ENCODE results near the gene SCYL2. TPM values are rescaled to one million over a fixed set of nuclear protein-coding genes. Genes with fewer than 3 reads are reported as not detected.
"Not testable (repeated sequence)": the region's sequence is repeated elsewhere in the genome, so short reads cannot be mapped to it uniquely, and the experiment has no call there.

Gene SCYL2
- total RNA-seq, 1 donor from 2014 or later, result 31.7 TPM

DNA sequence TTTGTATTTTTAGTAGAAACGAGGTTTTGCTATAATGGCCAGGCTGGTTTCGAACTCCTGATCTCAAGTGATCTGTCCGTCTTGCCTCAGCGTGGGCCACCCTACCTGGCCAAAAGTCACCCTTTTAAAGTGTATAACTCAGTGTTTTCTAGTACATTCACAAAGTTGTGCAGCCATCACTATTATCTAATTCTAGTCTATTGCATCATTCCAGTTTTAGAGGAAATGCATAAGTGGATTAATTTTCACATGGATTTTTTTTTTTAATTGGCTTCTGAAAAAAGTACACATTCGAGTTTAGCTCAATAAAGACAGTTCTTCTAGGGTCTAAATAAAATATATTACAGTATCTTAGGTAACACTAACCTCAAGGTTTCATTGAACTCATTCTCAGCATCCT, 3.8 kb upstream of the SCYL2 start:
- DNase-seq (ENCODE audit: low read depth in 2 of 2), result no peak

DNA sequence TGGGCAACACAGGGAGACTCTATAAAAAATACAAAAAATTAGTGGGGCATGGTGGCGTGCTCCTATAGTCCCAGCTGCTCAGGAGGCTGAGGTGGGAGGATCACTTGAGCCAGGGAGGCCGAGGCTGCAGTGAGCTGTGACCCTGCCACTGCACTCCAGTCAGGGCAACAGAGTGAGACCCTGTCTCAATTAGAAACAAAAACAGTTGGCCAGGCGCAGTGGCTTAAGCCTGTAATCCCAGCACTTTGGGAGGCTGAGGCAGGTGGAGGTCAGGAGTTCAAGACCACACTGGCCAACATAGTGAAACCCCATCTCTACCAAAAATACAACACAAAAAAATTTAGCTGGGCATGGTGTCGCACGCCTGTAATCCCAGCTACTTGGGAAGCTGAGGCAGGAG, 1.9 kb upstream of the SCYL2 start:
- not testable (repeated sequence) for DNase-seq (ENCODE audit: low read depth in 2 of 2)

DNA sequence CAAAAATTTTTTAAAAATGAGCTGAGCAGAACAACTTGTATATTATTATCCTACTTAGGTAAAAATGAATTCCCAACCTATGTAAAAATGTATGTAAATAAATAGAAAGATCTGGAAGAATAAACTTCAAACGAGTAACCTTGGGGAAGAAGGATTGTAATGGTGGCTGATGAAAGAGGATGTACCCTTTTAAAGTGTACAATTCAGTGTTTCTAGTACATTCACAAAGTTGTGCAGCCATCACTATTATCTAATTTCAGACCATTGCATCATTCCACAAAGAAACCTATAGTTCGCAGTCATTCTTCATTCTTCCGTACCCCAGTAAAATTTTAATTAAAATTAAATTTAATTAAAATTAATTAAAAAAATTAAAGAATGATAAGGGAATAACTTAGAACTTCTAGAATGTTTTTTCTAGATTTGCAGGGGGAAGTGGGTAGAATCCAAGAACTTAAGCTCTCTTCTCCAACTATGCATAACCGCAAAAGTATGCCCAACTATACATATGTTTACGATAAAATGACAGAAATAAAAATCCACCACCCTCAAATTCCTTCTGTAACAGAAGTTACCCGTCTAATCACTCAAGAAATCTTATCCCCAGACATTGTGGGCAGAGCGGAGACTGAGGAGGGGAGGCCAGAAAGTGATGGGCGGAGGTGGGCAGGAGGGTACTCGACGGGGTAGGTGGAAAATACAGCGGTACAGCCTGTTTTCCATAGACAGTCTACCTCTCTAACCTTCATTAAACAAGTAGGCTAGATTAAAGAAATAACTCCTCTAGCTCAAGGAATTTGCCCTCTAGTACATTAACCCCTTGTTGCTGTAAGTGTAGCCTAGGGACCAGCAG, 1.0 kb upstream of the SCYL2 start:
- DNase-seq (ENCODE audit: low read depth in 2 of 2), result peak in 1 of 2 donors; percentile 5

DNA sequence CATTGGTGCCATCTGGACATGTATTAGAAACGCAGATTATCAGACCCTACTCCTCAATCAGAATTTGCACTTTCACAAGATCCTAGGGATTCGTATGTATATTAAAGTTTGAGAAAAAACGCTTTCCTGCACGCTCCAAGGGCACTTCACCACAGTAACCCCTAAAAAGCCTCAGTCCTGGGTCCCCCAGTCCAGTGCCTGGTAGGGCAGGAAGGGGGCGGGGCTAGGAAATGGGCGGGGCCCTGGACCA, 467 bp upstream of the SCYL2 start:
- no peak for DNase-seq (ENCODE audit: low read depth in 2 of 2)

DNA sequence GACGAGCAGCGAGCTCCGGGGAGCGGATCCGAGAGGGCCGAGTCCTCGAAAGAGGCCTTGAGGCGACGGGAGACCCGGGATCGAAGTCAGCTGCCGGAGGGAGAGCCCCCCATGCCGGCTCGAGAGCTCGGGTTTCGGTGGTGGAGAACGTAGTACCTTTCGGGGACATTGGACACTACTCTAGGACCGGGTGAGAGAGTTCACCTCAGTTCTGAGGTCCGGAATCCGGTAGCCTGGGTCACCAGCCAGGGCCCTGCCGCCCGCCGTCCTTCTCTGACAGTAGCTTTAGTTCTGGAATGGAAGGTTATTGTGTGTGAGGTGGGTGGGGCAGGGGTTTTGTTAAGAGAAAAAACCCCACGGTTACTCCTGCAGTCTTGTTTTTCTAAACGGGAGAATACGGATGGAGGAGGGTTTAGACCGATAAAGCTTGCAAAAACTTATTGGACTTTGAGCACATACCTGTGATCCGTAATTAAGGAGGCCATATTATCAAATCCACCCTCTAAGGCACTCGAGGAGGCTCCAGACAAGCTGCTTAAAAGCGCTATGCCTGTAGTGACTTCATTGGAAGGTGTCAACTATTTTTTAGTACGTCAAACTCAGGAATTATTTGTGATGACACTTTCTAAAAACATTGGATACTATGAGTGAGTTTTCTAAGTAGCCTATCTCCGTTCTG, 765 bp downstream of the SCYL2 start:
- DNase-seq (ENCODE audit: low read depth in 2 of 2), result peak; percentile 47 to 57

DNA sequence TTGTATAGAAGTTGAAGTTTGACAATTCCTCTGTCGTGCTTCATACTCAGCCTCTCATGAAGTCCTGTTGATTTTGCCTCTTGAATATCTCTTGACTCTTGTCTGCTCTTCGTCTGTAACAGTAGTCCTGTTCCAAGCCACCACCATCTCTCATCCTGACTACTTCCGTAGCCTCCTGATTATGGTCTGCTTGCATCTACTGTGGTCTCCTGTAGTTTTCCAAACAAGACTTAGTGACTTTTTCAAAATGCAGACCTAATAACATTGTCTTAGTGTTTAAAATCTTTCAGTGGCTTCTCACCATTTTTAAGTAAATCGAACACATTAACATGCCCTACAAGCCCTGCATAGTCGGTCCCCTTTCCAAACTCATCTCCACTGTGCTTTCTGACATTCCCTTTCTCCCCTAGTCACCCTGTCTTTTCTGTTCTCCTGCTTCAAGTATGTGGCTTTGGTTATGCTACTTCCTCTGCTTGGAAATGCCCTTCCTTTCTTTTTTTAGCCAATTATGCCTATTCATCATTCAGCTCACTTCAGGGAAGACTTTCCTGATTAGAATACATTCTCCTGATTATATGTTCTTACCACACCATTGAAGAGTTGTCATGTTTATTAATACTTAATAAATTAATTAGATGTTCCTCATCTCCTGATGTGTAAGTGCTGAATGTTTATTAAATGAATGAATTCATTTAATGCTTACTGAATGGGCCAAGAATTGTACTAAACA, 2.0 kb downstream of the SCYL2 start:
- peak in 1 of 2 donors; percentile 46 for DNase-seq (ENCODE audit: low read depth in 2 of 2)

DNA sequence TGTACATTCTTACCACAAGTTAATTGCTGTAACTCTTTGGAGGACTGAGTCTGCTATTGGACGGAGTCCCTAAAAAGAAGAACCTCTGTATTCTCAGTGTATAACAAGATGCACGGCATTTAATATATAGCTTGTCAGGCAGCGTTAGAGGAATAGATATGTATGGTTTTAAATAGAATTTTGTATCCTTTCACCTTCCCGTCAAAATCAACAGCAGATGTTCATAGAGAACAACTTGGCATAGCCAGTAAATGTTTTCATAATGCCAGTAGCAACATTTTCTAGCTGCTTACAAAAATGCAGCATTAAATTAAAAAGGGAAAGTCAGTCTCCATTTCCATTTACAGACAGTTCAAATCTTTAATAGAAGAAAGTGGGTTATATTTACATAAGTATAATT, 6.8 kb downstream of the SCYL2 start:
- no peak for DNase-seq (ENCODE audit: low read depth in 2 of 2)

DNA sequence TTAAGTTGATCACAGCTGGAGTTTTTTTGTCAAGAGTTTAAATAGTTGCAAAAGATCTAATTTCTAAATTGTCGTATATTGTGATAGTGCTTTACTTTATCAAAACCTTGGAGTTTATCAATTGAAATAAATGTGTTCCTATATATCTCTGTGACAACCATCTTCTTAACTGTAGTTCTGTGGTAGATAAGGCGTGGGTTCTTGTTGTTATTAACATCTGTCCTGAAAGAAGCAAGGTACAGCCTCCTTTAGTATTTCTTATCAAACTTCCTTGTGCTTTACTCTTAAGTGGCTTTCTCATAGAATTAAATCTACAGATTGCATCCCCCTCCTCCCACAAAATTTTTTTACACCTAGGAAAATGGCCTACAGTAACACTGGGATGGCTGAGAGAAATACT, 7.3 kb downstream of the SCYL2 start:
- DNase-seq (ENCODE audit: low read depth in 2 of 2), result no peak

DNA sequence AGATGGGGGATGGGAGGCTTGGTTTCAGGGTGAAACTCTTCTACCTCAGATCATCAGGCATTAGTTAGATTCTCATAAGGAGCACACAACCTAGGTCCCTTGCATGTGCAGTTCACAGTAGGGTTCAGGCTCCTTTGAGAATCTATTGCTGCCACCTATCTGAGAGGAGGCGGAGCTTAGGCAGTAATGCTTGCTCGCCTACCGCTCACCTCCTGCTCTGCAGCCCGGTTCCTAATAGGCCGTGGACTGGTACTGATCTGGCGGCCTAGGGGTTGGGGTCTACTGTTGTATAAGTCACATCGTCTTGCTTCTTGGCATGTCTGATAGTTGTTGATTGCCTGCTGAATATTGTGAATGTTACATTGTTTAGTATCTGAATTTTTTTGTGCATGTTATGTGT, 12.2 kb downstream of the SCYL2 start:
- DNase-seq (ENCODE audit: low read depth in 2 of 2), result no peak

DNA sequence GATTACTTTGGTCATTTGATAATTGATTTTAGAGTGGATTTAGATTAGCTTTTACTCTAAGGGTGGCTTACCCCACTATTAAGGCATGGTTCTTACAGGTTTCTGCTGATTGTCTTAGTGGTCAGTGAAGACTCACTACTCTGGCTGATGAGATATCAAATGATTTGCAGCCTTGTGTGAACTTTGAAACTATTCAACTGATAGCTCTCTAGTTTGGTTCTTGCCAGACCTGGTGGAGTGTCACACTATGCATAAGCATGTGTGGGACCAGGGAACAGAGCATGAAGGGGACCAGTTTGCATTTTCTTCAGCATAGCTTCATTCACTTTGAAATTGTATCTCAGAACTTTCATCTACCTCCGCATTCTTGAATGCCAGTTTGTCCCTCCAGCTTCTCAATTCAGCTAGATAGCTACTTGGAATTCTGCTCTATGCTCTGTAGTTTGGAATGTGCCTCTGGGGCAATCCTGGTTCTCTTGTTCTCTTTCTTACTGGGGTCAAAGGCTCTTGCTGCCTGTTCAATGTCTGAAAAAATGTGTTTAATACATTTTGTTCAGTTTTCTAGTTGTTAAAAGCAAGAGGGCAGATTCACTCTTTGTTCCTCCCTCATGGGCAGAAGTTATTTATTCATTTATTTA, 12.7 kb downstream of the SCYL2 start:
- DNase-seq (ENCODE audit: low read depth in 2 of 2), result no peak

DNA sequence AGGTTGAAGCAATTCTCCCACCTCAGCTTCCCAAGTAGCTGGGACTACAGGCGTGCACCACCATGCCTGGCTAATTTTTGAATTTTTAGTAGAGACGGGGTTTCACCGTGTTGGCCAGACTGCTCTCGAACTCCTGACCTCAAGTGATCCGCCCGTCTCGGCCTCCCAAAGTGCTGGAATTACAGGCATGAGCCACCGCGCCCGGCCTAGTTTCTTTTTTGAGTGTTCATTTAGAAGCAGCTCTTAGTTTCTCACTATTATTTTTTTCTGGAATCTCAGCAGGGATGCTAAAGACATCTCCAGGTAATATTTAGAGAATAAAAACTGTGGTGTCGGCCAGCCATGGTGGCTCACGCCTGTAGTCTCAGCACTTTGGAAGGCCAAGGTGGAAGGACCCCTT, 17.6 kb downstream of the SCYL2 start:
- not testable (repeated sequence) for DNase-seq (ENCODE audit: low read depth in 2 of 2)

DNA sequence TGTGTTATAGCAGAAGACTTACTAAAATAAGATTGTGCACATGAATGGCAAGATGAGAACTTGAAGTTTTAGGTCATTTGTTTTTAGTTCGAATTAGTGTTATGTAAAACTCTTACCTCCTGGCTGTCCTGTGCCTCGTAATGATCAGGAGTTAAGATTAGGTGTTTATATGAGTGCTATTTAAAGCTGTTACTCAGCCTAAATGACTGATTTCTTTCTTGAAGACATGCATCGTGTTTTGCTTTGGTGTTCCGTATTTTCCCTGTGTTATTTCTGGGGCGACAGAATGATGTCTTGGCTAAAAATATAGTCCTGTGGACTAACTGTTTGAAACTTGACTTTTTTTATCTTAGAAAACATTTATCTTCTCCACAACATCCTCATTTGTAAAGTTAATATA, 22.1 kb downstream of the SCYL2 start:
- no peak for DNase-seq (ENCODE audit: low read depth in 2 of 2)

DNA sequence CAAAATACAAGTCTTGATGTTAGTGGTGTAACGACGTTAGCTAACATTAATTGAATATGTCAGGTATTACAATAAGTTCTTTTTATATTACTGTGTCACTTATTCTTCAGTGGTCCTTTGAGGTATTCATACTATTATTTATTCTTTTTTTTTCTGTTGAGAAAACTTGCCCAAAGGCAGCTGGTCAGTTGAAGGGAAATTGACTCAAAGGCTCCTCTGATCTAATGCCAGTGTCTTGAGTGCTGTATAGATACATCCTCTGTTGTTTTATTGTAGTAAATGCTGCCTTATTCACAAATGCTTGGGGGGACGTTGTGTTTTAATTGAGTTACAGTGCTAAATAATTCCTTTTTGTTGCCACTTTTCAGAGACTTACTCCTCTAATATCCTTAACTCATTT, 23.0 kb downstream of the SCYL2 start:
- DNase-seq (ENCODE audit: low read depth in 2 of 2), result no peak

DNA sequence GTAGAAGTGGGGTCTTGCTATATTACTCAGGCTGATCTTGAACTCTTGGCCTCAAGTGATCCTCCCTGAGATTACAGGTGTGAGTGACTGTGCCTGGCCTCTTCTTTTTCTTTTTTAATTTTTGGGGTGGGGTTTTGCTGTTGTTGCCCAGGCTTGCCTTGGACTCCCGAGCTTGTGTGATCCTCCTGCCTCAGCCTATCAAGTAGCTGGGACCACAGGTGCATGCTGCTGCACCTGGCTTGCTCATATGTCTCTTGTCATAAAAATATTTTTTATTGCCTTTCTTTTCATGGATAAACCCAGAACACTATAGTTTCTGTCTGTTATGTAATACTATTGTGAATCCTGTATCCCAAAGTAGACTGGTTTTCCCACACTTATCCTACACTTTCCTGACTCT, 26.0 kb downstream of the SCYL2 start:
- DNase-seq (ENCODE audit: low read depth in 2 of 2), result no peak

DNA sequence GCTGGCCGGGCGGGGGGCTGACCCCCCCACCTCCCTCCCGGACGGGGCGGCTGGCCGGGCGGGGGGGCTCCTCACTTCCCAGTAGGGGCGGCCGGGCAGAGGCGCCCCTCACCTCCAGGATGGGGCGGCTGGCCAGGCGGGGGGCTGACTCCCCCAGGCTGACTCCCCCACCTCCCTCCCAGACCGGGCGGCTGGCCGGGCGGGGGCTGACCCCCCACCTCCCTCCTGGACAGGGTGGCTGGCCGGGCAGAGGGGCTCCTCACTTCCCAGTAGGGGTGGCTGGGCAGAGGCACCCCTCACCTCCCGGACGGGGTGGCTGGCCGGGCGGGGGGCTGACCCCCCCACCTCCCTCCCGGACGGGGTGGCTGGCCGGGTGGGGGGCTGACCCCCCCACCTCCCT, 27.4 kb downstream of the SCYL2 start:
- DNase-seq (ENCODE audit: low read depth in 2 of 2), result not testable (repeated sequence)

DNA sequence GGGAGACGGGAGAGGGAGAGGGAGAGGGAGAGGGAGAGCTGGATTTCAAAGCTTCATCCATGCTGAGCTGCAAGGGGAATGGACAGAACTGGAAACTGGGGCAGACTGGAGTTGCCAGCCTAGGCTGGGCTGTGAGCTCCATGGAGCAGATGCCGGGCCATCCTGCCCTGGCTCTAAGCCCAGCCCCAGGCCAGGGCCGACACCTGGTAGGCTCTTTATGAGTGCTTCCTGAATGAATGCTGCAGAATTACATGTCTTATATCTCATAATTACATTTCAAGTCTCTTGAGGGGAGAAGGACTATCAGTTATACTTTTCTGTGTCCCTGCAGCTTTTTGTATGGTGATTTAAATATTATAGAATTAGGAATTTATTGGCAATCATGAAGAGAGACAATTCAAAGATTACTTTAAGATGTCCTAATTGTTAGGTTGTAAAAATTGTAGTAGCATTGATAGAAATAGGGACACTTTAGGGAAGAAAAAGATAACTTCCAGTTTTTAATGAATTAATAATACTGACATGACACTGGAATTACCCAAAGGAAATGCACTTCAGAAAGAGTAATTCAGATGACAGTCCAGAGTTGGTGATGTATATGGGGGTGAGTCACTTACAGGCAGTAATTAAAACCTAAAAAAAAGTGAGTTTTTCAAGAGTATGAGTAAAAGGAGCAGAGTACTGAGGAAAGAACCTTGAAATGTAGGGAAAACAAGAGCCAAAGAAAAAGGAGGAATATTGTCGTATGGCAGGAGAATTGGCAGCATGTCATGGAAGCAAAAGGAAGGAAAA, 29.0 kb downstream of the SCYL2 start:
- peak; percentile 11 to 76 for DNase-seq (ENCODE audit: low read depth in 2 of 2)

DNA sequence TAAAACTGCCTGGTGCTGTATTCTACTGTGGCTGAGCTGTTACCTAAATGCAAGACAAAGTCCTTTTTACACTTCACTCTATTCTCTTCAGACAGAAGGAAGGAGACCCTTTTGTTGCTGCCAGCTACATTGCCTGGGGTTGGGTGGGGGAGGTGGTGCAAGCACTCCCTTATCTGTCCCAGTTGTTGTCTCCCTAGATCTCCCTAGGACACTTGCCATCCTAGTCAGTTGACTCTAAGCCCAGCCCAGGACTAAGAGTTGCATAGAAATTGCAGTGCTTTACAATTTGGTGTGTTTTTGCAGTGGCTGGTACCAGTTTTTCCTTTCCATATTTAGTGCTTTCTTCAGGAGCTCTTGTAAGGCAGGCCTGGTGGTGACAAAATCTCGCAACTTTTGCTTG, 35.1 kb downstream of the SCYL2 start:
- no peak for DNase-seq (ENCODE audit: low read depth in 2 of 2)

DNA sequence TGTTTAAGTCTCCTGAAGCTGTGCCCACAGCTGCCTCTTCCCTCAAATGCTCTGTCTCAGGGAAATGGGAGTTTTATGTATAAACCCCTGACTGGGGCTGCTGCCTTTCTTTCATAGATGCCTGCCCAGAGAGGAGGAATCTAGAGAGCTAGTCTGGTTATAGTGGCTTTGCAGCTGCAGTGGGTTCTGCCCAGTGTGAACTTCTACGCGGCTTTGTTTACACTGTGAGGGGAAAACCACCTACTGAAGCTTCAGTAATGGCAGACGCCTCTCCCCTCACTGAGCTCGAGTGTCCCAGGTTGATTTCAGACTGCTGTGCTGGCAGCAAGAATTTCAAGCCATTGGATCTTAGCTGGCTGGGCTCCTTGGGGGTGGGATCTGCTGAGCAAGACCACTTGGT, 36.9 kb downstream of the SCYL2 start:
- DNase-seq (ENCODE audit: low read depth in 2 of 2), result no peak

DNA sequence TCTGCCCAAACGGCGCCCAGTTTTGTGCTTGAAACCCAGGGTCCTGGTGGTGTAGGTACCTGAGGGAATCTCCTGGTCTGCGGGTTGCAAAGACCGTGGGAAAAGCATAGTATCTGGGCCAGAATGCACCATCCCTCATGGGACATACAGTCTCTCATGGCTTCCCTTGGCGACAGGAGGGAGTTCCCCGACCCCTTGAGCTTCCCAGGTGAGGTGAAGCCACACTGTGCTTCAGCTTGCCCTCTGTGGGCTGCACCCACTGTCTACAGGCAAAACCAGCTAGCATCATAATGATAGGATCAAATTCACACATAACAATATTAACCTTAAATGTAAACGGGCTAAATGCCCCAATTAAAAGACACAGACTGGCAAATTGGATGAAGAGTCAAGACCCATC, 37.4 kb downstream of the SCYL2 start:
- not testable (repeated sequence) for DNase-seq (ENCODE audit: low read depth in 2 of 2)

DNA sequence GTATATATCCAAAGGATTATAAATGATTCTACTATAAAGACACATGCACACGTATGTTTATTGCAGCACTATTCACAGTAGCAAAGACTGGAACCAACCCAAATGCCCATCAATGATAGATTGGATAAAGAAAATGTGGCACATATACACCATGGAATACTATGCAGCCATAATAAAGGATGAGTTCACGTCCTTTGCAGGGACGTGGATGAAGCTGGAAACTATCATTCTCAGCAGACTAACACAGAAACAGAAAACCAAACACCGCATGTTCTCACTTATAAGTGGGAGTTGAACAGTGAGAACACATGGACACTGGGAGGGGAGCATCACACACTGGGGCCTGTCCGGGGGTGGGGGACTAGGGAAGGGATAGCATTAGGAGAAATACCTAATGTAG, 41.2 kb downstream of the SCYL2 start:
- not testable (repeated sequence) for DNase-seq (ENCODE audit: low read depth in 2 of 2)

DNA sequence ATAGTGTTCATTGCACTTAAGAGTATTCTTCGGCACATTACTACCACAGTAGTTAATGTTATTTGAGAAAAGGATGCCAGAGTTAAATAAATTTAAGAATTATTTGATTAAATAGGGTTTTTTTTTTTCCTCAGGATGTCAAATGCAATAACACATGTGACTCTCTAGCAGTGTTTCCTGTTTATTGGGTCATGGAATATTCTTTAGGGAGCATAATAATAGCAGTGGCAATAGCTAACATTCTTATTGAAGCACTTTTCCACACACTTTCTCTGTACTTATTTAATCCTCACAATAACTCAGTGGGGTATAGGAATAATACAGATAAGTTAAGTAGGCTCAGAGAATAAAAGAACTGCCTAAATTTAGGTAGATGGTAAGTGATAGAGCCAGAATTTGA, 44.3 kb downstream of the SCYL2 start:
- peak; percentile 36 to 74 for DNase-seq (ENCODE audit: low read depth in 2 of 2)
